K562 (cell line): ENCODE results near the gene CCDC136. TPM values are rescaled to one million over a fixed set of nuclear protein-coding genes. Genes with fewer than 3 reads are reported as not detected.
A peak's percentile ranks its signal among the peaks of the same experiment; 100 is the strongest.

Experiments used
- ARID3A ChIP-seq: IDR thresholded peaks from 2 replicates; pipeline ENCODE4 v1.6.1; 2012; ENCODE audit warnings: low read depth, low read length, improper control_type of control experiment, borderline replicate concordance
- ATF4 ChIP-seq: fragments of 450-650 bp; formaldehyde crosslinking; IDR thresholded peaks from 2 replicates; pipeline ENCODE4 v1.4.0; 2022; ENCODE audit warnings: mild to moderate bottlenecking, moderate library complexity
- BRD4 ChIP-seq: fragments of 200-600 bp; sonication (generic); IDR thresholded peaks from 2 replicates; pipeline ENCODE4 v1.6.1; 2017; ENCODE audit warnings: inconsistent platforms
- CEBPG ChIP-seq, 3 experiments: fragments of 200-800 bp in 1 of 3; sonication (Bioruptor generic) in 1 of 3; sonication (generic) in 1 of 3; formaldehyde crosslinking in 1 of 3; IDR thresholded peaks in 2 of 3; conservative IDR thresholded peaks in 1 of 3; 2 replicates each; pipeline versions ENCODE4 v1.6.1 to v1.8.0; 2016 to 2022; ENCODE audit warnings: missing compliant biosample characterization in 2 of 3, missing genetic modification characterization in 2 of 3, mild to moderate bottlenecking in 1 of 3, missing genetic modification reagents in 1 of 3
- CEBPZ ChIP-seq: fragments of 150-350 bp; IDR thresholded peaks from 2 replicates; pipeline ENCODE4 v1.6.1; 2014; ENCODE audit warnings: low read depth, mild to moderate bottlenecking, low read length, borderline replicate concordance
- ESRRA ChIP-seq: fragments of 450-650 bp; IDR thresholded peaks from 2 replicates; pipeline ENCODE4 v1.6.1; 2014; ENCODE audit warnings: low read depth, mild to moderate bottlenecking, moderate library complexity, borderline replicate concordance
- FOS ChIP-seq: IDR thresholded peaks from 3 replicates; pipeline ENCODE4 v1.6.1; 2011; ENCODE audit not compliant: insufficient read length; ENCODE audit errors: extremely low read depth
- FOXK2 ChIP-seq, 2 experiments: fragments of 450-650 bp; IDR thresholded peaks in 1 of 2; conservative IDR thresholded peaks in 1 of 2; 2 replicates each; pipeline ENCODE4 v1.6.1; 2016; ENCODE audit warnings: low read depth in 2 of 2, mild to moderate bottlenecking in 1 of 2
- HMG20B ChIP-seq: fragments of 250-450 bp; sonication (Bioruptor Pico); IDR thresholded peaks from 2 replicates; pipeline ENCODE4 v1.5.0; 2021; ENCODE audit warnings: mild to moderate bottlenecking
- HOXB6 ChIP-seq: fragments of 250-450 bp; sonication (Bioruptor Pico); IDR thresholded peaks from 2 replicates; pipeline ENCODE4 v1.5.1; 2022; ENCODE audit warnings: mild to moderate bottlenecking, borderline replicate concordance
- KDM1A ChIP-seq, 2 experiments: fragments of 450-650 bp; IDR thresholded peaks; 2 replicates each; pipeline ENCODE4 v1.6.1; 2016; ENCODE audit warnings: mild to moderate bottlenecking in 2 of 2
- PTRF ChIP-seq: fragments of 450-650 bp; IDR thresholded peaks from 2 replicates; pipeline ENCODE4 v1.6.1; 2016; ENCODE audit warnings: mild to moderate bottlenecking, missing genetic modification characterization, missing compliant biosample characterization
- RAD51 ChIP-seq: fragments of 450-650 bp; IDR thresholded peaks from 2 replicates; pipeline ENCODE4 v1.7.1; 2016; ENCODE audit warnings: low read depth, mild to moderate bottlenecking, borderline replicate concordance
- SIN3B ChIP-seq: fragments of 450-650 bp; IDR thresholded peaks from 2 replicates; pipeline ENCODE4 v1.6.1; 2017; ENCODE audit warnings: low read depth, mild to moderate bottlenecking, moderate library complexity
- TBP ChIP-seq: optimal IDR thresholded peaks from 2 replicates; pipeline ENCODE3; 2011; ENCODE audit warnings: low read depth, low read length, improper control_type of control experiment
- TSC22D4 ChIP-seq: fragments of 450-650 bp; IDR thresholded peaks from 2 replicates; pipeline ENCODE4 v1.6.1; 2016; ENCODE audit warnings: missing genetic modification characterization, missing biosample characterization, control low read depth
- WHSC1 ChIP-seq: IDR thresholded peaks from one replicate; pipeline ENCODE4 v1.6.1; 2012; ENCODE audit warnings: low read length, control low read depth, inconsistent platforms
- ZNF253 ChIP-seq: fragments of 250-450 bp; sonication (Bioruptor Pico); conservative IDR thresholded peaks from 2 replicates; pipeline ENCODE4 v1.6.1; 2021; ENCODE audit warnings: mild to moderate bottlenecking
- ZNF512 ChIP-seq: IDR thresholded peaks from 2 replicates; pipeline ENCODE4 v1.6.1; 2016; ENCODE audit warnings: missing genetic modification characterization, missing compliant biosample characterization
- polyA plus RNA-seq, 8 experiments: library from polyadenylated mRNA; depleted of rRNA in 4 of 8; stranded (reverse) in 5 of 8; unstranded in 3 of 8; fragments of >200 nt; fragmentation: Nextera tagmentation in 2 of 8; fragmentation: Illumina TruSeq in 1 of 8; extraction: Ambion mirVana in 2 of 8; extraction: Trizol in 1 of 8; gene quantifications; 2 replicates each; pipeline versions ENCODE4 v1.2.1 to v1.2.3, GENCODE V29; 2011 to 2014; ENCODE audit warnings: inconsistent platforms in 1 of 8, missing spikeins in 1 of 8
- total RNA-seq, 7 experiments: library from RNA; depleted of rRNA in 6 of 7; stranded (reverse); fragments of >200 nt in 6 of 7; fragmentation: Illumina TruSeq in 2 of 7; extraction: Trizol in 2 of 7; gene quantifications; 2 replicates each; pipeline versions ENCODE4 v1.2.1 to v1.2.3, GENCODE V29; 2011 to 2021; ENCODE audit warnings: low replicate concordance in 1 of 7

Gene CCDC136
- total and polyA plus RNA-seq, 9 of the 15 experiments (the other 6 are each of a cell fraction or from before 2014, with no cell fraction given) = 2.4 to 40.8 (median 26.5) TPM

- TF ChIP-seq ZNF512 = no peak
- no peak for TF ChIP-seq WHSC1
- no peak for TF ChIP-seq FOS
- peak in 1 of 2 experiments; percentile 68; a peak in 2 of 4 replicates for TF ChIP-seq KDM1A (IDR thresholded peaks at IDR 0.05)
- peak; percentile 31 for TF ChIP-seq TBP
- no peak for TF ChIP-seq PTRF (tag)
- TF ChIP-seq TSC22D4 (tag) = no peak
- no peak for TF ChIP-seq BRD4
- no peak for TF ChIP-seq ATF4 (CRISPR knock-in tag)
- no peak for TF ChIP-seq RAD51
- no peak for TF ChIP-seq CEBPG (CRISPR knock-in tag; IDR thresholded peaks at IDR 0.05)
- no peak for TF ChIP-seq CEBPG (tag; conservative IDR thresholded peaks at IDR 0.05 in 1 of 2, IDR thresholded peaks at IDR 0.05 in 1 of 2)
- peak in 1 of 2 experiments; percentile 46; a peak in 1 of 4 replicates for TF ChIP-seq FOXK2 (conservative IDR thresholded peaks at IDR 0.05 in 1 of 2, IDR thresholded peaks at IDR 0.05 in 1 of 2; ENCODE audit: low read depth in 2 of 2)
- 0 out of 2 replicates have a peak, but pooled peaks have one; percentile 33 for TF ChIP-seq ZNF253
- peak; percentile 47; the same call in 1 of the 2 replicates for TF ChIP-seq ESRRA
- no peak for TF ChIP-seq ARID3A
- no peak for TF ChIP-seq HOXB6 (CRISPR knock-in tag)
- TF ChIP-seq CEBPZ = no peak
- TF ChIP-seq HMG20B (CRISPR knock-in tag) = no peak
- no peak for TF ChIP-seq SIN3B
These were observed 40.5 kb downstream of the CCDC136 start (continued) for GRCh38 chr7:128831994-128832879.
